HepG2 (cell line): ENCODE measurements around the gene KCTD19. TPM values are rescaled to one million over a fixed set of nuclear protein-coding genes. Genes with fewer than 3 reads are reported as not detected.

Experiments
- GABPB1 ChIP-seq: IDR thresholded peaks from 2 replicates; pipeline ENCODE4 v1.6.1; 2016; ENCODE audit warnings: mild to moderate bottlenecking, missing genetic modification reagents, moderate library complexity, missing compliant biosample characterization
- GPN1 ChIP-seq: sonication (generic); formaldehyde crosslinking; IDR thresholded peaks from 2 replicates; pipeline ENCODE4 v1.5.1; 2020; ENCODE audit warnings: missing genetic modification reagents, borderline replicate concordance
- KLF16 ChIP-seq, 2 experiments: sonication (generic) in 1 of 2; formaldehyde crosslinking in 1 of 2; IDR thresholded peaks; 2 replicates each; pipeline versions ENCODE4 v1.6.1 to v1.8.0; 2016 to 2023; ENCODE audit warnings: missing genetic modification reagents in 2 of 2, missing compliant biosample characterization in 1 of 2
- MED13 ChIP-seq: sonication (generic); formaldehyde crosslinking; IDR thresholded peaks from 2 replicates; pipeline ENCODE4 v1.5.0; 2020; ENCODE audit warnings: missing genetic modification reagents
- ONECUT2 ChIP-seq: sonication (generic); formaldehyde crosslinking; IDR thresholded peaks from 2 replicates; pipeline ENCODE4 v1.4.0; 2020; ENCODE audit warnings: missing genetic modification reagents
- RBFOX2 ChIP-seq: fragments of 200-400 bp; formaldehyde crosslinking; IDR thresholded peaks from 2 replicates; pipeline ENCODE4 v1.6.1; 2017; ENCODE audit warnings: low read depth, mild to moderate bottlenecking, low read length
- RNF2 ChIP-seq: fragments of 450-650 bp; conservative IDR thresholded peaks from 2 replicates; pipeline ENCODE4 v1.6.1; 2016; ENCODE audit warnings: low read depth
- SALL1 ChIP-seq: sonication (generic); formaldehyde crosslinking; IDR thresholded peaks from 2 replicates; pipeline ENCODE4 v1.8.0; 2022; ENCODE audit warnings: mild to moderate bottlenecking, missing genetic modification reagents
- SMYD3 ChIP-seq: sonication (generic); formaldehyde crosslinking; IDR thresholded peaks from 2 replicates; pipeline ENCODE4 v1.8.1; 2023; ENCODE audit warnings: mild to moderate bottlenecking, missing genetic modification reagents
- TOPORS ChIP-seq: sonication (generic); formaldehyde crosslinking; IDR thresholded peaks from 2 replicates; pipeline ENCODE4 v1.8.0; 2023; ENCODE audit warnings: mild to moderate bottlenecking, missing genetic modification reagents
- ZFP36L2 ChIP-seq: sonication (generic); formaldehyde crosslinking; IDR thresholded peaks from 2 replicates; pipeline ENCODE4 v1.4.0; 2020; ENCODE audit warnings: missing genetic modification reagents
- ZNF101 ChIP-seq: sonication (generic); formaldehyde crosslinking; IDR thresholded peaks from 2 replicates; pipeline ENCODE4 v1.4.0; 2020; ENCODE audit warnings: mild to moderate bottlenecking, low read depth, missing genetic modification reagents, borderline replicate concordance
- ZNF121 ChIP-seq: sonication (generic); formaldehyde crosslinking; IDR thresholded peaks from 2 replicates; pipeline ENCODE4 v1.5.0; 2020; ENCODE audit warnings: mild to moderate bottlenecking, missing genetic modification reagents
- ZNF367 ChIP-seq: sonication (generic); formaldehyde crosslinking; IDR thresholded peaks from 2 replicates; pipeline ENCODE4 v1.4.0; 2020; ENCODE audit warnings: missing genetic modification reagents, borderline replicate concordance
- ZNF512 ChIP-seq: sonication (generic); formaldehyde crosslinking; IDR thresholded peaks from 2 replicates; pipeline ENCODE4 v1.4.0; 2020; ENCODE audit warnings: mild to moderate bottlenecking, missing genetic modification reagents
- ZNF550 ChIP-seq: sonication (generic); formaldehyde crosslinking; IDR thresholded peaks from 2 replicates; pipeline ENCODE4 v1.4.0; 2020; ENCODE audit warnings: mild to moderate bottlenecking, missing genetic modification reagents, borderline replicate concordance
- ZNF615 ChIP-seq: sonication (generic); formaldehyde crosslinking; IDR thresholded peaks from 2 replicates; pipeline ENCODE4 v1.5.0; 2020; ENCODE audit warnings: mild to moderate bottlenecking, missing genetic modification reagents, borderline replicate concordance
- ZNF616 ChIP-seq: sonication (generic); formaldehyde crosslinking; IDR thresholded peaks from 2 replicates; pipeline ENCODE4 v1.5.0; 2020; ENCODE audit warnings: low read depth, mild to moderate bottlenecking, missing genetic modification reagents
- polyA plus RNA-seq, 8 experiments: library from polyadenylated mRNA; depleted of rRNA in 3 of 8; stranded (reverse) in 7 of 8; unstranded in 1 of 8; fragments of >200 nt; fragmentation: Illumina TruSeq in 4 of 8; extraction: Trizol in 4 of 8; gene quantifications; 2 replicates each; pipeline versions ENCODE4 v1.2.1 to v1.2.3, GENCODE V29; 2011 to 2016; ENCODE audit warnings: low read depth in 4 of 8, missing spikeins in 1 of 8, mixed read lengths in 1 of 8; ENCODE audit not compliant: insufficient read depth in 1 of 8
- total RNA-seq, 5 experiments: library from RNA; depleted of rRNA; stranded (reverse); fragments of >200 nt; fragmentation: Illumina TruSeq; extraction: Trizol; gene quantifications; 2 replicates each; pipeline ENCODE4 v1.2.3, GENCODE V29; 2016; ENCODE audit warnings: low read depth in 1 of 5
- TF ChIP-seq, protein P1 (sequence below): sonication (generic); formaldehyde crosslinking; IDR thresholded peaks from 2 replicates; pipeline ENCODE4 v1.4.0; 2020; ENCODE audit warnings: mild to moderate bottlenecking, missing genetic modification reagents, borderline replicate concordance
- TF ChIP-seq, protein P2 (sequence below): sonication (generic); formaldehyde crosslinking; IDR thresholded peaks from 2 replicates; pipeline ENCODE4 v1.8.0; 2022; ENCODE audit warnings: mild to moderate bottlenecking, missing genetic modification reagents, moderate library complexity
- TF ChIP-seq, protein P3 (sequence below): sonication (generic); formaldehyde crosslinking; IDR thresholded peaks from 2 replicates; pipeline ENCODE4 v1.9.0; 2022; ENCODE audit warnings: low read depth, missing genetic modification reagents
- TF ChIP-seq, protein P4 (sequence below): IDR thresholded peaks from 2 replicates; pipeline ENCODE4 v1.6.1; 2016; ENCODE audit warnings: missing biosample characterization, missing genetic modification reagents, low read depth

Gene KCTD19
- total and polyA plus RNA-seq, 2 of the 13 experiments (the other 11 are each of a cell fraction or from before 2014, with no cell fraction given) = not detected

DNA sequence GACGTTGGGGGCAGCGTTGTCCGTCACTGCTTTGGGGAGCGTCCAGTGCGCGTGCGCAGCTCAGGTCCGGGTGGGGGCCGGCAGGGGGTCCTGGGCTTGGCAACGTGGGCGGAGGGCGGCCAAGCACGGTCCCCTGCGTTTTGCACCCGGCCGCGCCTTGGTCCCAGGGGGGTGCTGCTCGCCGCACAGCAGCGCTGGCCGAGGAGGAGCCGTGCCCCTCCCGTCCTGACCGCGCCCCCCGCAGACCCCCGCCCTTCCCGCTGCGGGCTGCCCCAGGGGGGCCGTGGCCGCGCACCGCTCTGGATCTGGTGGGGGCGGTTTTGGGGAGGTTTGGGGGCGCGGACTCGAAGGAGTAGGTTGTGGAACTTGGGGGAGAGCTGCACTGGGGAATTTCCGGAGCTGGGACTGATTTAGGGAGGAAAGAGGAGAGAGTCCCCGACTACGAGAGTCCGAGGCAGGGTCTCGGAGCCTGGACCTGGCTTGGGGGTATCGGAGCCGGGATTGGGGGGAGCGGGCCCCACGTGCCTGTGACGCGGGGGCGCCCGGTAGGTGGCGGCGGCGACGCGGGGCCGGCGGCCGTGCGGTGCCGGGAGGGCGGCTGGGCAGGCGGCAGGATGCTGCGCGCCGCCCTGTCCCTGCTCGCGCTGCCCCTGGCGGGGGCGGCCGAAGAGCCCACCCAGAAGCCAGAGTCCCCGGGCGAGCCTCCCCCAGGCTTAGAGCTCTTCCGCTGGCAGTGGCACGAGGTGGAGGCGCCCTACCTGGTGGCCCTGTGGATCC is 78.0 kb downstream of the KCTD19 start, which contains the start of gene SLC9A5 (continued):
- no peak for TF ChIP-seq ONECUT2
- TF ChIP-seq ZNF615 = no peak
- TF ChIP-seq, protein P1, sequence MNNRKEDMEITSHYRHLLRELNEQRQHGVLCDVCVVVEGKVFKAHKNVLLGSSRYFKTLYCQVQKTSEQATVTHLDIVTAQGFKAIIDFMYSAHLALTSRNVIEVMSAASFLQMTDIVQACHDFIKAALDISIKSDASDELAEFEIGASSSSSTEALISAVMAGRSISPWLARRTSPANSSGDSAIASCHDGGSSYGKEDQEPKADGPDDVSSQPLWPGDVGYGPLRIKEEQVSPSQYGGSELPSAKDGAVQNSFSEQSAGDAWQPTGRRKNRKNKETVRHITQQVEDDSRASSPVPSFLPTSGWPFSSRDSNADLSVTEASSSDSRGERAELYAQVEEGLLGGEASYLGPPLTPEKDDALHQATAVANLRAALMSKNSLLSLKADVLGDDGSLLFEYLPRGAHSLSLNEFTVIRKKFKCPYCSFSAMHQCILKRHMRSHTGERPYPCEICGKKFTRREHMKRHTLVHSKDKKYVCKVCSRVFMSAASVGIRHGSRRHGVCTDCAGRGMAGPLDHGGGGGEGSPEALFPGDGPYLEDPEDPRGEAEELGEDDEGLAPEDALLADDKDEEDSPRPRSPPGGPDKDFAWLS (CRISPR knock-in tag) = no peak
- TF ChIP-seq, protein P2, sequence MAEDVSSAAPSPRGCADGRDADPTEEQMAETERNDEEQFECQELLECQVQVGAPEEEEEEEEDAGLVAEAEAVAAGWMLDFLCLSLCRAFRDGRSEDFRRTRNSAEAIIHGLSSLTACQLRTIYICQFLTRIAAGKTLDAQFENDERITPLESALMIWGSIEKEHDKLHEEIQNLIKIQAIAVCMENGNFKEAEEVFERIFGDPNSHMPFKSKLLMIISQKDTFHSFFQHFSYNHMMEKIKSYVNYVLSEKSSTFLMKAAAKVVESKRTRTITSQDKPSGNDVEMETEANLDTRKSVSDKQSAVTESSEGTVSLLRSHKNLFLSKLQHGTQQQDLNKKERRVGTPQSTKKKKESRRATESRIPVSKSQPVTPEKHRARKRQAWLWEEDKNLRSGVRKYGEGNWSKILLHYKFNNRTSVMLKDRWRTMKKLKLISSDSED (CRISPR knock-in tag) = no peak
- TF ChIP-seq, protein P3, sequence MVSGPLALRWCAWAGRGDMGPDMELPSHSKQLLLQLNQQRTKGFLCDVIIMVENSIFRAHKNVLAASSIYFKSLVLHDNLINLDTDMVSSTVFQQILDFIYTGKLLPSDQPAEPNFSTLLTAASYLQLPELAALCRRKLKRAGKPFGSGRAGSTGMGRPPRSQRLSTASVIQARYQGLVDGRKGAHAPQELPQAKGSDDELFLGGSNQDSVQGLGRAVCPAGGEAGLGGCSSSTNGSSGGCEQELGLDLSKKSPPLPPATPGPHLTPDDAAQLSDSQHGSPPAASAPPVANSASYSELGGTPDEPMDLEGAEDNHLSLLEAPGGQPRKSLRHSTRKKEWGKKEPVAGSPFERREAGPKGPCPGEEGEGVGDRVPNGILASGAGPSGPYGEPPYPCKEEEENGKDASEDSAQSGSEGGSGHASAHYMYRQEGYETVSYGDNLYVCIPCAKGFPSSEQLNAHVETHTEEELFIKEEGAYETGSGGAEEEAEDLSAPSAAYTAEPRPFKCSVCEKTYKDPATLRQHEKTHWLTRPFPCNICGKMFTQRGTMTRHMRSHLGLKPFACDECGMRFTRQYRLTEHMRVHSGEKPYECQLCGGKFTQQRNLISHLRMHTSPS (CRISPR knock-in tag) = no peak
- TF ChIP-seq ZNF616 (CRISPR knock-in tag) = no peak
- TF ChIP-seq GABPB1 = peak; percentile 45; the same call in 1 of the 2 replicates
- TF ChIP-seq ZFP36L2 (CRISPR knock-in tag) = no peak
- peak; percentile 83; the same call in 1 of the 2 replicates for TF ChIP-seq RNF2
- TF ChIP-seq ZNF550 = no peak
- TF ChIP-seq ZNF367 = no peak
- no peak for TF ChIP-seq MED13 (CRISPR knock-in tag)
- TF ChIP-seq RBFOX2 = no peak
- TF ChIP-seq ZNF512 (CRISPR knock-in tag) = no peak
- TF ChIP-seq GPN1 (CRISPR knock-in tag) = no peak
- TF ChIP-seq SALL1 (CRISPR knock-in tag) = peak; percentile 9; the same call in 1 of the 2 replicates
- TF ChIP-seq KLF16 (CRISPR knock-in tag; IDR thresholded peaks at IDR 0.05) = no peak
- TF ChIP-seq, protein P4, sequence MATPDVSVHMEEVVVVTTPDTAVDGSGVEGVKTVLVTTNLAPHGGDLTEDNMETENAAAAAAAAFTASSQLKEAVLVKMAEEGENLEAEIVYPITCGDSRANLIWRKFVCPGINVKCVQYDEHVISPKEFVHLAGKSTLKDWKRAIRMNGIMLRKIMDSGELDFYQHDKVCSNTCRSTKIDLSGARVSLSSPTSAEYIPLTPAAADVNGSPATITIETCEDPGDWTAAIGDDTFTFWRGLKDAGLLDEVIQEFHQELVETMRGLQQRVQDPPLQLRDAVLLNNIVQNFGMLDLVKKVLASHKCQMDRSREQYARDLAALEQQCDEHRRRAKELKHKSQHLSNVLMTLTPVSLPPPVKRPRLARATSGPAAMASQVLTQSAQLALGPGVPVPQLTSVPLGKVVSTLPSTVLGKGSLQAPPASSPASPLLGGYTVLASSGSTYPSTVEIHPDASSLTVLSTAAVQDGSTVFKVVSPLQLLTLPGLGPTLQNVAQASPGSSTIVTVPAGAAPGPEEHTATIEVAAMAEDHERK (CRISPR knock-in tag) = no peak
- no peak for TF ChIP-seq ZNF121 (CRISPR knock-in tag)
- no peak for TF ChIP-seq TOPORS (CRISPR knock-in tag)
- no peak for TF ChIP-seq ZNF101 (CRISPR knock-in tag)
- TF ChIP-seq SMYD3 (CRISPR knock-in tag) = no peak
